Activated T-cell treated with anti-CD3 and anti-CD28 coated beads for 48 hours (primary cell): ENCODE results near the gene DENND4A.

Experiments used
- DNase-seq: peaks from one replicate; pipeline ENCODE4 v3.0.0-alpha.2; 2020; ENCODE audit warnings: low read depth

DENND4A gene

GRCh38 chr15:65792138-65792987, at the start of gene DENND4A:
DENND4A (minus strand) TSS chr15:65792293; CDS start chr15:65756450, 35,843 bp downstream.
- DNase-seq, result peak; percentile 98

- no peak for DNase-seq
These were observed 49.2 kb upstream of the DENND4A start for GRCh38 chr15:65841121-65841930.

GRCh38 chr15:65839985-65840384, 47.9 kb upstream of the DENND4A start:
- no peak for DNase-seq

- no peak for DNase-seq
These were observed 47.3 kb upstream of the DENND4A start for GRCh38 chr15:65839354-65839901.

- DNase-seq, result no peak
These were observed 45.5 kb upstream of the DENND4A start for GRCh38 chr15:65837301-65838294.

GRCh38 chr15:65836665-65837064, 44.6 kb upstream of the DENND4A start:
- DNase-seq, result no peak

- no peak for DNase-seq
These were observed 43.4 kb upstream of the DENND4A start for GRCh38 chr15:65835447-65835846.

GRCh38 chr15:65834603-65835282, 42.6 kb upstream of the DENND4A start:
- DNase-seq, result no peak

- DNase-seq, result no peak
These were observed 41.6 kb upstream of the DENND4A start for GRCh38 chr15:65833501-65834205.

- peak; percentile 35 for DNase-seq
These were observed 40.7 kb upstream of the DENND4A start for GRCh38 chr15:65832549-65833364.

GRCh38 chr15:65829130-65829764, 37.2 kb upstream of the DENND4A start:
- no peak for DNase-seq

GRCh38 chr15:65828585-65828984, 36.5 kb upstream of the DENND4A start:
- no peak for DNase-seq

GRCh38 chr15:65827065-65827464, 35.0 kb upstream of the DENND4A start:
- no peak for DNase-seq

GRCh38 chr15:65824941-65825544, 33.0 kb upstream of the DENND4A start:
- no peak for DNase-seq

- no peak for DNase-seq
These were observed 32.1 kb upstream of the DENND4A start for GRCh38 chr15:65824031-65824743.

GRCh38 chr15:65822316-65822715, 30.2 kb upstream of the DENND4A start:
- no peak for DNase-seq

GRCh38 chr15:65821070-65821469, 29.0 kb upstream of the DENND4A start:
- DNase-seq, result no peak

- no peak for DNase-seq
These were observed 27.5 kb upstream of the DENND4A start for GRCh38 chr15:65819563-65819960.
